ENCODE measurements around the gene RTCA.

DNA sequence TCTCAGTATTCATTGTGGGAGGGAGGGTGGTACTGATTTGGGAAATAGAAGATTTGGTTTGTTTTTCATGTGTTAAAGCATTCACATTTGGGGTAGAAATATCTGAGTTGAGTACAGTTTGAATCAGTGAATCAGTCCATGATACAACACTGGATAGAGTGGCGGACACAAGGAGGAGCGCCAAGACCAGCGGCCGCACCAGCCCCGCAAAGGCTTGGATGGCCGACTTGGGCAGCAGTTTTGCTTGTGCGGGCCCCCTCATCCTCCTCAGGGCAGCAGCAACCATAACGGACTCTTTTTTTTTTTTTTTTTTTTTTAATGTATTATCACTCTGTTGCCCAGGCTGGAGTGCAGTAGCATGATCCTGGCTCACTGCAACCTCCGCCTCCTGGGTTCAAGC lies 66.3 kb downstream of the RTCA start:
- TF ChIP-seq, protein P1, sequence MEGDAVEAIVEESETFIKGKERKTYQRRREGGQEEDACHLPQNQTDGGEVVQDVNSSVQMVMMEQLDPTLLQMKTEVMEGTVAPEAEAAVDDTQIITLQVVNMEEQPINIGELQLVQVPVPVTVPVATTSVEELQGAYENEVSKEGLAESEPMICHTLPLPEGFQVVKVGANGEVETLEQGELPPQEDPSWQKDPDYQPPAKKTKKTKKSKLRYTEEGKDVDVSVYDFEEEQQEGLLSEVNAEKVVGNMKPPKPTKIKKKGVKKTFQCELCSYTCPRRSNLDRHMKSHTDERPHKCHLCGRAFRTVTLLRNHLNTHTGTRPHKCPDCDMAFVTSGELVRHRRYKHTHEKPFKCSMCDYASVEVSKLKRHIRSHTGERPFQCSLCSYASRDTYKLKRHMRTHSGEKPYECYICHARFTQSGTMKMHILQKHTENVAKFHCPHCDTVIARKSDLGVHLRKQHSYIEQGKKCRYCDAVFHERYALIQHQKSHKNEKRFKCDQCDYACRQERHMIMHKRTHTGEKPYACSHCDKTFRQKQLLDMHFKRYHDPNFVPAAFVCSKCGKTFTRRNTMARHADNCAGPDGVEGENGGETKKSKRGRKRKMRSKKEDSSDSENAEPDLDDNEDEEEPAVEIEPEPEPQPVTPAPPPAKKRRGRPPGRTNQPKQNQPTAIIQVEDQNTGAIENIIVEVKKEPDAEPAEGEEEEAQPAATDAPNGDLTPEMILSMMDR (IDR thresholded peaks at IDR 0.05), result no peak
- no peak for TF ChIP-seq POLR2A (IDR thresholded peaks at IDR 0.05)
